ENCODE data around the gene ROR1.
"Not testable (repeated sequence)": the region's sequence is repeated elsewhere in the genome, so short reads cannot be mapped to it uniquely, and the experiment has no call there.

The ROR1 gene

GRCh38 chr1:63826246-63826861 lies 52.5 kb downstream of the ROR1 start:
- DNase-seq, result not testable (repeated sequence)

GRCh38 chr1:63827411-63828321 lies 53.8 kb downstream of the ROR1 start:
- no peak for DNase-seq

- DNase-seq, result no peak
Measured at GRCh38 chr1:63828322-63829044, 54.7 kb downstream of the ROR1 start.

GRCh38 chr1:63829349-63830327 lies 55.8 kb downstream of the ROR1 start:
- DNase-seq, result no peak

GRCh38 chr1:63831409-63831808 lies 57.6 kb downstream of the ROR1 start:
- no peak for DNase-seq

GRCh38 chr1:63833363-63834119 lies 59.7 kb downstream of the ROR1 start:
- no peak for DNase-seq

- DNase-seq, result no peak
Measured at GRCh38 chr1:63835128-63835527, 61.3 kb downstream of the ROR1 start.

- DNase-seq, result no peak
Measured at GRCh38 chr1:63836374-63836773, 62.6 kb downstream of the ROR1 start.

GRCh38 chr1:63836830-63837229 lies 63.0 kb downstream of the ROR1 start:
- no peak for DNase-seq

GRCh38 chr1:63843010-63843409 lies 69.2 kb downstream of the ROR1 start:
- no peak for DNase-seq

- no peak for DNase-seq
Measured at GRCh38 chr1:63843884-63844283, 70.1 kb downstream of the ROR1 start.

GRCh38 chr1:63845346-63845745 lies 71.5 kb downstream of the ROR1 start:
- no peak for DNase-seq

GRCh38 chr1:63847308-63847910 lies 73.6 kb downstream of the ROR1 start:
- DNase-seq, result no peak

- DNase-seq, result no peak
Measured at GRCh38 chr1:63848733-63849132, 74.9 kb downstream of the ROR1 start.

- DNase-seq, result no peak
Measured at GRCh38 chr1:63849149-63849548, 75.3 kb downstream of the ROR1 start.

GRCh38 chr1:63854091-63854490 lies 80.3 kb downstream of the ROR1 start:
- DNase-seq, result no peak

- DNase-seq, result no peak
Measured at GRCh38 chr1:63855942-63856341, 82.1 kb downstream of the ROR1 start.

- DNase-seq, result no peak
Measured at GRCh38 chr1:63856924-63857323, 83.1 kb downstream of the ROR1 start.

GRCh38 chr1:63857478-63857877 lies 83.7 kb downstream of the ROR1 start:
- no peak for DNase-seq

- DNase-seq, result no peak
Measured at GRCh38 chr1:63858153-63858552, 84.3 kb downstream of the ROR1 start.

All from effector CD8-positive, alpha-beta T cell (primary cell).